ENCODE measurements around the gene PCSK5. TPM values are rescaled to one million over a fixed set of nuclear protein-coding genes. Genes with fewer than 3 reads are reported as not detected.

The PCSK5 gene
- total RNA-seq, 2 experiments from 2014 or later, result 1.6 to 1.9 TPM

- ChIA-PET POLR2A (no interaction called here), CTCF (interaction anchor here (1.3 kb wide), 1 partner anchor 21 kb away, joined by 3 read pairs; no protein-coding TSS in a partner anchor)
Observed at GRCh38 chr9:76363032-76363395, 472.5 kb downstream of the PCSK5 start.

GRCh38 chr9:76365028-76365427, 474.6 kb downstream of the PCSK5 start:
- ChIA-PET POLR2A (no interaction called here), CTCF (no interaction called here)

DNA sequence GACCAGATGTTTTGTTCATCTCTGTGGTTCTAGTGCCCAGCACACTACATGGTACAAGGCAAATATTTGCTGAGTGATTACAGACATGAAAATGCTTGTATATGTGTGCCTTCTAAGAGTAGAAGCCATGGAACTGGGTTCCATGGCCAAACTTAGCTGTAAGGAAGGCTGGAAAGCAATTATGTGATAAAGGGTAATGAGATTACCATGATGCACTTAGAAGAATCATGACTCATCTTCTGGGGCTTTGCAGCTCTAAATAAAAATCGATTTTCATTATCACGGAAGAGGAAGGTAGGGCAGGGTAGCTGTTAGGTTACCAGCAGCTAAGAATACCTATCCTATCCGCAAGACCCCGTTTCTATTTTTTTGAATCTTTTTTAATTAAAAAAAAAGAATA, 475.8 kb downstream of the PCSK5 start:
- ChIA-PET CTCF (interaction anchor here (1.0 kb wide), 1 partner anchor 335 kb away, joined by 3 read pairs; no protein-coding TSS in a partner anchor), POLR2A (no interaction called here)

GRCh38 chr9:76369583-76369982, 479.1 kb downstream of the PCSK5 start:
- ChIA-PET CTCF (no interaction called here), POLR2A (no interaction called here)

- ChIA-PET POLR2A (no interaction called here), CTCF (interaction anchor here (0.6 kb wide), 1 partner anchor 871 kb away, joined by 3 read pairs; no protein-coding TSS in a partner anchor)
Observed at GRCh38 chr9:76370396-76371023, 480.0 kb downstream of the PCSK5 start.

- POLR2A ChIA-PET, result no interaction called here
- CTCF ChIA-PET, result no interaction called here
Observed at GRCh38 chr9:76371901-76372300, 481.4 kb downstream of the PCSK5 start.

GRCh38 chr9:76372336-76372735, 481.9 kb downstream of the PCSK5 start:
- CTCF ChIA-PET, result no interaction called here

GRCh38 chr9:76373173-76373783, 482.8 kb downstream of the PCSK5 start:
- POLR2A ChIA-PET, result no interaction called here
- CTCF ChIA-PET, result no interaction called here

More at GRCh38 chr9:76372336-76372735, 481.9 kb downstream of the PCSK5 start:
- POLR2A ChIA-PET, result no interaction called here

DNA sequence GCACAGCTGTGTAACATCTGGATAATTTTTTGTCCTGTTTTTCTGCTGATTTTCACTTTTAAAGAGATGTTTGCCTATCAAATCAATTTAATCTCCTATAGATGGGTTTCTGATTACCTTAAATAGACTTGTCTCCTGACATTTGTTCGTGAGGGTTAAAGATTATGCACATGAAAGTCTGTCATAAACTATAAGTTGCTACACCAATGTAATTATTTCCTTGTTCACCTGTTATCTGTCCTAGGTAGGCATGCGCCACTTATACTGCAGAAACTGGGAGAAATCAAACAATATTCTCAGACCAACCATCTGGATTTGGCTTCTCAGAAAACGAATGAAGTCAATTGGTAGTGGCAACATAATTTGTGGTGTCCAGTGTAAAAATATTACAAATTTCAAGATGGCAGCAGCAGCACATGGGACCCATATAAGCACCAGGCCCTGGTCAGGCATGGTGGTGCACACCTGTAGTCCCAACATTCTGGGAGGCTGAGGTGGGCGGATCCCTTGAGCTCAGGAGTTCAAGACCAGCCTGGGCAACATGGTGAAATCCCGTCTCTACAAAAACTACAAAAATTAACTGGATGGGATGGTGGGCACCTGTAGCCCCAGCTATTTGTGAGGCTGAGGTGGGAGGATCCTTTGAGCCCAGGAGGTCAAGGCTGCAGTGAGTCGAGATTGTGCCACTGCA, 483.5 kb downstream of the PCSK5 start:
- ChIA-PET POLR2A (no interaction called here), CTCF (no interaction called here)

DNA sequence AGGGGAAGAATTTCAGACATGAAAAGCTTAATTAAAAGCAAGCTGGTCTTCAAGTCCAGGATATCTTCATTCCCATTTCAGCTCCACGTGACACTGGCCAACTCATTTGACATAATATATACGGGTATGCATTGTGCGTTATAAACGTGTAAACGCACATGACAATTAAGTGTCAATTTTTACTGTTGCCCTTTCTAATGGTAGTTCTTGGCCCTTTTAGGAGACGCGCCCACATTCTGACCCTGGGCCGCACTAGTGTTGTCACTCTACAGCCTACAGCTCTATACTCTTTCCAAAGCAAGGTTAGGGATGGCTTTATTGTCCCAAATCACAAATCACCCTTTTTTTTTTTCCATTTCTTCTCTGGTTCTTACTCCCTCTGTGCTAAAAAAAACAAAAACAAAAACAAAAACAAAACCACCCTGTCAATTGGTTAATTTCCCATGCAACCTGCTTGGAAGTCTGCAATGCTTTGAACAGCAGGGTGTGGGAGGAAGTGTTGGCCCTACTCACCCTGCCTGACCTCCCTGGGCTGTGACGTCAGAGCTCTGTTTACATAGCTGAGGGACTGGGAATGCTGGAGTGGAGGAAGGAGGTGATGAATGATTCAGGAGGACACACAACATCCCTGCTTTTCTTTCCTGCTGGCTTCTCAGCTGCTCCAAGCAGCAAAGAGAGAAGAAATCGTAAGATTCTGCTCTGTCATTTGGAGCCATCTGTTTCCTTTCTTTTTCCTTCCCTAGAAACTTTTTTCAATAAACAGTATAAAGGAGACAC, 484.5 kb downstream of the PCSK5 start:
- CTCF ChIA-PET, result interaction anchor here (0.7 kb wide), 1 partner anchor 1167 kb away, joined by 3 read pairs; no protein-coding TSS in a partner anchor

GRCh38 chr9:76377791-76378190, 487.3 kb downstream of the PCSK5 start:
- CTCF ChIA-PET, result interaction anchor here (0.9 kb wide), 1 partner anchor 252 kb away, joined by 3 read pairs; no protein-coding TSS in a partner anchor

More for the DNA sequence above, 484.5 kb downstream of the PCSK5 start:
- POLR2A ChIA-PET, result interaction anchor here (0.6 to 0.7 kb wide), 2 partner anchors 9 to 1922 kb away, joined by 3 to 4 read pairs; partner anchors contain the start of gene PSAT1

GRCh38 chr9:76378367-76379073, 488.0 kb downstream of the PCSK5 start:
- ChIA-PET POLR2A (no interaction called here), CTCF (interaction anchor here (0.6 kb wide), 1 partner anchor 69 kb away, joined by 3 read pairs; no protein-coding TSS in a partner anchor)

More at GRCh38 chr9:76377791-76378190, 487.3 kb downstream of the PCSK5 start:
- POLR2A ChIA-PET, result no interaction called here

- CTCF ChIA-PET, result no interaction called here
- POLR2A ChIA-PET, result no interaction called here
Observed at GRCh38 chr9:76379494-76379893, 489.0 kb downstream of the PCSK5 start.

GRCh38 chr9:76390656-76391055, 500.2 kb downstream of the PCSK5 start:
- ChIA-PET POLR2A (no interaction called here), CTCF (no interaction called here)

GRCh38 chr9:76394195-76394959, 503.9 kb downstream of the PCSK5 start, which contains the start of gene RFK:
RFK (minus strand) TSS chr9:76394426; CDS start chr9:76394171, 255 bp downstream.
- ChIA-PET POLR2A (interaction anchor here (0.6 to 1.9 kb wide), 10 partner anchors 10 to 182 kb away, joined by 3 to 10 read pairs (median 4); partner anchors contain the start of gene GCNT1), CTCF (interaction anchor here (1.1 to 1.6 kb wide), 4 partner anchors 44 to 310 kb away, joined by 3 to 4 read pairs (median 4); no protein-coding TSS in a partner anchor)

- CTCF ChIA-PET, result interaction anchor here (1.6 kb wide), 1 partner anchor 57 kb away, joined by 4 read pairs; no protein-coding TSS in a partner anchor
- POLR2A ChIA-PET, result interaction anchor here (0.7 to 1.9 kb wide), 4 partner anchors 46 to 168 kb away, joined by 3 to 4 read pairs (median 4); no protein-coding TSS in a partner anchor
Observed at GRCh38 chr9:76394960-76395252, 504.4 kb downstream of the PCSK5 start.

DNA sequence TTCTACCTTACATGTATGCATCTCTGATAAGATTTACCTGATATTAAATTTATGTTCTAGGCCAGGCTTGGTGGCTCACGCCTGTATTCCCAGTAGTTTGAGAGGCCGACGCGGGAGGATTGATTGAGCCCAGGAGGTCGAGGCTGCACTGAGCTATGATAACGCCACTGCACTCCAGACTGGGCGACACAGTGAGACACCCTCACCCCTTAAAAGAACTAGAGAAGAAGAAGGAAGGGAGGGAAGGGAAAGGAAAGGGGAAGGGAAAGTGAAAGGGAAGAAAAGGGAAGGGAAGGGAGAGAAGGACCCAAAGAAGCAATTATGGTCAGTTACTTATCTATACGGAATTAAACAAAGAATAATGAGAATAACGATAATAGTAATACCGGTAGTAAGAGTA, 504.9 kb downstream of the PCSK5 start:
- POLR2A ChIA-PET, result interaction anchor here (0.8 to 1.9 kb wide), 2 partner anchors 47 to 167 kb away, joined by 3 to 4 read pairs; no protein-coding TSS in a partner anchor
- CTCF ChIA-PET, result interaction anchor here (1.6 kb wide), 1 partner anchor 56 kb away, joined by 4 read pairs; no protein-coding TSS in a partner anchor

GRCh38 chr9:76396144-76396543, 505.7 kb downstream of the PCSK5 start:
- ChIA-PET POLR2A (no interaction called here), CTCF (no interaction called here)
